Fibroblast of gingiva (primary cell): ENCODE data around the gene LRP1B.
A peak's percentile ranks its signal among the peaks of the same experiment; 100 is the strongest.

ENCODE experiments used
- DNase-seq: peaks from one replicate; pipeline ENCODE4 v3.0.0-alpha.2; 2011; ENCODE audit warnings: low read depth

The LRP1B gene

DNA sequence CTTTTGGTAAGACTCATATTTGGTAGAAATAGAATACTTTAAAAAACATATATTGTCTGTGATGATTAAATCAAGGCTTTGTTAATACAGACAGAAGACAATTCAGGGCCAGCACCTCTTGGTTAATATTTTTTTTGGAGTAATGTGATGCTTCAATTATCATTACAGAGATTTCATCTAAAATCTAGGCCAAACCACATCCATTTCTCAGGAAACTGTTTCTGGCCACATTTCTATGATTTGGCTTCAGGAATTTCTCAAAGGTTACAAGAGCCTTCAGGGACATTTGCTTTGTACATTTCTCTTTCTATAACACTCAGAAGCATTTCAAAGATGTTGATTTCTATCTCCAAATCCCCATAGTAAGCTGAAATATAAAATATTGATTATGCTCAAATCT is 614.9 kb downstream of the LRP1B start:
- DNase-seq: peak; percentile 1

DNA sequence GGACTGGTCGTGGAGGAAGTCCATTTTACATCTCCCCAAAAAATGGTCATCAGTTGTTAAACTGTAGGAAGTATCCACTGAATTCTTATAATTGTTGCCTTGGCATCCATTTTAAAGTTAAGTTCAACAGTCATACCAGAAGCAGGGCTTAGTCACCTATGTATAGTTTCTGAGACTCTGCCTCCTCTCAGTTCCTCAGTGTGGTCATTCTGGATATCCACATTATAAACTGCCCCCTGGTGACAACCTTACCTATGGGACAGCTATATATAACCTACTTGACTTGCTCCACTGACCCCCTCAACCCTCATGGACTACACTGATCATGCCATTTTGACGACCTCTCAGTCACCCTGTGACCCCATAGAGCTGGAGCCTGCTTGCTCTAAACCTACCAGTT is 617.0 kb downstream of the LRP1B start:
- DNase-seq: no peak

GRCh38 chr2:141508806-141509595 is 621.8 kb downstream of the LRP1B start:
- no peak for DNase-seq

GRCh38 chr2:141508086-141508752 is 622.6 kb downstream of the LRP1B start:
- no peak for DNase-seq

GRCh38 chr2:141506135-141506534 is 624.7 kb downstream of the LRP1B start:
- DNase-seq: no peak

- no peak for DNase-seq
These were observed 629.1 kb downstream of the LRP1B start for GRCh38 chr2:141501752-141502151.

DNA sequence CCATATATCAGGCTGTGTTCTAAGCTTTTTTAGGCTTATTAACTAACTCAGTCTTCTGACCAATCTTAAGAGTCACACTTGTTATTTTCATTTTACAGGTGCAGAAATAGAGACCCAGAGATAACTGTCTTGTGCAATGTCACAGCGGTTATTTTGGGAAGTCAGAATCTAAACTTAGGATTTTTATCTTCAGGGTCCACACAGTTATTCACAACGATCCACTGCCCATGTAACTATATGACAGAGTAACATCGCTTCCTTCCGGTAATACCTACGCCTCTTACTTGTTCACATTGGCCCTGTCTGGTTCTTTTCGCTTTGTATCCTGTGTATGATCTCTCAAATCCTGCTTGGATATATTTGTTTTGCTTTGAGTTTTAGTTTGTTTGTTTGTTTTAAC is 631.7 kb downstream of the LRP1B start:
- no peak for DNase-seq

DNA sequence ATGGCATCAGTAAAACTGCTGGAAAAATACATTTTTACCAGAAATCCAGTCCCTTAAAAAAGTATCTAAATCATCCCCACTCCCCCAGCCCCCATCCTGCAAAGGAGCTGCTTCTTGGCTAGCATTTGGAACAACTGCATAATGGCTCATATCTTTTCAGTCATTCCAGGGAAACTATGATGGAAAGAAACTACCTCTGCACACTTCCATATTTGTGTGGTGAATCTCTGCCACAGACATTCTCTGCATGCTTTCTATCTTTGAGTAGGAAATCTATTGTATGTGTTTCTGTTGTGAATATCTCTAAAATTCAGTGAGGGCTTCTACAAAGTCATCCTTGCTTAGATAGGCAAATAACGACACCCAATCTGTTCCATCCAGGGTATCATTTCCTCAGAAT is 632.3 kb downstream of the LRP1B start:
- DNase-seq: no peak

GRCh38 chr2:141497272-141497671 is 633.5 kb downstream of the LRP1B start:
- DNase-seq: no peak

DNA sequence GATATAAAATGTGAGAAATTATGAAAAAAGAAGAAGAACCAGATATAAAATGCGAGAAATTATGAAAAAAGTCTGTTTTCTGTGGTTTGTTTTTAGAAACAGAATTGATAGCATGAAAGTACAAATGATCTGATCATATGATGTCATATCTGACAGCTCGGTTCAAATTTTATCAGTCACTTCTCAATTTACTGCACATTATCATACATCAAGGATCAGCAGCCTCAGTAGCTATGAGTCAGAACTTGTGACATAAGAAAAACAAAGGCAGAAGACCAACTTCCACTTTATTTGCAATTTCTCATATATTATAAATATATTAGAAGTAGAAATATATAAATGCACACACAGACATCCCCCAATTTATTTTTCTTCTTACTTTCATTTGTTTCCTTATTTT is 634.0 kb downstream of the LRP1B start:
- DNase-seq: no peak

- DNase-seq: no peak
These were observed 636.9 kb downstream of the LRP1B start for GRCh38 chr2:141493936-141494335.

DNA sequence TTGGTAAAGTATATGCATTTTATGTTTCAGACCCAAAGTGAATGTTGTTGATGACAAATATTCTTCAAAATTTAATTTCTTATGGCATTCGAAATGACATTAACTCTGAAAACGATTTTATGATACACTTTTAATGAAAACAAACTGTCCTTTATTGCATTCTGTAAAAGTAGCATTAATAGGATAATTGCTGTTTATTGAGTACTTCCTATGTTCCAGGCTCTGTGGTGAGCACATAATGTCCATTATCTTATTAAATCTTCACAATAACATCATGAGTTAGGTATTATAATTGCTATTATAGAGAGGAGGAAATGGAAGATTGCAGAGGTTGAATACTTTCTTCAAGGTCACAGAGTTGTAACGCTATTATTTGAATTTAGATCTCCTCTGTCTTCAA is 638.0 kb downstream of the LRP1B start:
- DNase-seq: no peak

DNA sequence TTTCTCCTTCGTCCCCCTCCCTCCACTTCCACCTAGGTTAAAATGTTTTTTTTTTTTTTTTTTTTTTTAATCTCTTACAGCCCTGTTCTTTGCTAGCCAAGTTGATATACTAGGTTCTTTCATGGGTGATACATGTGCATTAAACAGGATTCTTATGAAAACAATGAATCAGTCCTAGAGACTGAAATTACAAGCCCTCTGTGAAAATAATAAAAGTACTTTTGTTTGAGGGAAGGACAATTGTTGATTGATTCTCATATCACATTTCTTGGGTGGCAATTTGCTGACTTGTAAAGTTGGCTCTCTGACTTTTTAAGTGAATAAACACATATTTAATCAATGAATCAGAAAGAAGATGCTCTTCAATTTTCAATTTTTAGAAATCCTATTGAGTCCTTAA is 639.9 kb downstream of the LRP1B start:
- peak; percentile 2 for DNase-seq

GRCh38 chr2:141482697-141483096 is 648.1 kb downstream of the LRP1B start:
- no peak for DNase-seq

- no peak for DNase-seq
These were observed 655.0 kb downstream of the LRP1B start for GRCh38 chr2:141475801-141476200.

GRCh38 chr2:141468761-141469160 is 662.1 kb downstream of the LRP1B start:
- no peak for DNase-seq

DNA sequence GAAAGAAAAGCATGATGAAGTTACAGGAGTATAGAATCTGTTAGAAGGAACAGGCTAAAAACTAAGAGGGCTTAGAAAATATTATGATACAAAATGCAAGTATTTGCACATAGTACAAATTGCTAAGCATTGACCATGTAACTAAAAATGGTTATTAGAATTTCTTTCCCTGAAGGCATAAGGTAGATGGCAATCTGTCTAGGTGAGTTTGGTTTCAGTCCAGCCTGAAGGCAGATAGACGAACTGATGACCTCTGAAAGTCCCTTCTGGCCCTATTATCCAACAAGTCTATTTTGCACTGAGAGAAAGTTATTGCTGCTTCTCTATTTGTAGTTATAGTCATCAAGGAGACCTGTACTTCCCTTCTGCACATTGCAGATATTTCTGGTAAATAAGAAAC is 663.5 kb downstream of the LRP1B start:
- no peak for DNase-seq

GRCh38 chr2:141464995-141465394 is 665.8 kb downstream of the LRP1B start:
- no peak for DNase-seq

- DNase-seq: no peak
These were observed 672.5 kb downstream of the LRP1B start for GRCh38 chr2:141458351-141458750.

DNA sequence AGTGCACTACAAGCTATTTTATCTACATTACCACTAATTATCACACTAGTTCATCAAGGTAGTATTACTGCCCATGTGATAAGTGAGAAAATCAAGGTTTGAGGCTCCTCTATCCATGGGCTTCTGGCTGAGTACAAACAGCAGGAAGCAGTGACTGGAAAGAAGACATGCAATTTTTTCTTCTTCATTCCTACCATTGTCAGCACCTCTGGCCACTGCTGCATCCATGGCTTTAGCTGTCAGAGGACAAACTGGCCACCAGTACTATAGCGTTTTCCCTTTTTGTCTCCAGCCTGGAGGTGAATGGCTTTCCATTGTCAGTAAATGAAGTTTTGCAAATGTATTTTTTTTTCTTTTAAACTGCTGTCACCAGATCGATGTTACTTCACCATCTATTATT is 674.9 kb downstream of the LRP1B start:
- no peak for DNase-seq

- DNase-seq: no peak
These were observed 675.5 kb downstream of the LRP1B start for GRCh38 chr2:141455211-141455826.

- DNase-seq: no peak
These were observed 690.7 kb downstream of the LRP1B start for GRCh38 chr2:141440072-141440635.

- DNase-seq: peak; percentile 2
These were observed 691.3 kb downstream of the LRP1B start for GRCh38 chr2:141439524-141439923.
